ENCODE results near the gene NOXO1. TPM values are rescaled to one million over a fixed set of nuclear protein-coding genes. Genes with fewer than 3 reads are reported as not detected.

Gene NOXO1
- total RNA-seq, 1 experiment from 2014 or later, result not detected

DNA sequence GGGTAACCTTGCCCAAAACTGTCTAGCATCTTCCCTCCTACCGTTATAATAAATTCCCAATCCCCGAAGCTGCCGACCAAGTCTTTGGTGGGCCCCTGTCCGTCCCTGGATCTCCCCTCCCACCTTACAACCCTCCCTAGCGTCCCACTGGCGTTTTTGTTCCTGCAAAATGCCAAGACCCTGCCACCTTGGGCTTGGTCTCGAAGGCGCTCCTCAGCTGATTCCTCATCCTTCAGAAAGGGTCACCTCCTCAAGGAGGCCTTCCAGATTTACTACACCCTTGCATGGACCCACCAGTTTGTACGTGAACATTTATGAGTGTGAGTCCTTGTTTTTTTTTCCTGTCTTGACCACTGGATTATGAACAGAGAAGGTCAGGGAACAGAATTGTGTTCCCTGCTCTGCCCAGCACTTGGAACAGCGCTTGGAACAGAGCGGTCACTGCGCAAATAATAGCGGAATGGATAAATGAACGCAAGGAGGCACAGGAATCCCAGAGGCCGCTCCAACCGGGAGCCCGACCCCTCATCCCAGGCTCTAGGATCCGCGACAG, 1.8 kb upstream of the NOXO1 start:
- in situ Hi-C loops (cut with HindIII; ENCODE audit: low sequenced_read_pairs), result no loop called here

GRCh38 chr16:1982013-1982433, 754 bp upstream of the NOXO1 start:
- in situ Hi-C loops (cut with HindIII; ENCODE audit: low sequenced_read_pairs), result no loop called here
- no peak for DNase-seq (ENCODE audit: low spot score)

More for the DNA sequence above, 1.8 kb upstream of the NOXO1 start:
- no peak for DNase-seq (ENCODE audit: low spot score)

DNA sequence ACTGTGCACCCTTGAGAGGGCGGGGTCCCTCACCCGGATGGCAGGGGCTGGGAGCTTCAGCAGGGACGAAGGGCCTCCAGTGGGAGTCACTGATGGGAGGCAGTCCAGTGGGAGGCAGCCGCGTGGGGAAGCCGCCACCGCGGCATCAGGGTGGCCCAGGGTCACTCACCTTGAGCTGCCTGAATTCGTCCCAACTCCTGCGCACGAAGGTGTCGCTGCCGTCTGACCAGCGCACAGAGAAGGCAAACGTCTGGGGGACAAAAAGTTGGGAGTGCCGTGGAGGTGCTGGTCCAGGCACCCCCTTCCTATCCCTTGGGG, 540 bp downstream of the NOXO1 start:
- in situ Hi-C loops (cut with HindIII; ENCODE audit: low sequenced_read_pairs), result no loop called here

GRCh38 chr16:1980030-1980769, 1.1 kb downstream of the NOXO1 start:
- in situ Hi-C loops (cut with HindIII; ENCODE audit: low sequenced_read_pairs), result no loop called here
- peak; percentile 40 for DNase-seq (ENCODE audit: low spot score)

More for the DNA sequence above, 540 bp downstream of the NOXO1 start:
- no peak for DNase-seq (ENCODE audit: low spot score)

DNA sequence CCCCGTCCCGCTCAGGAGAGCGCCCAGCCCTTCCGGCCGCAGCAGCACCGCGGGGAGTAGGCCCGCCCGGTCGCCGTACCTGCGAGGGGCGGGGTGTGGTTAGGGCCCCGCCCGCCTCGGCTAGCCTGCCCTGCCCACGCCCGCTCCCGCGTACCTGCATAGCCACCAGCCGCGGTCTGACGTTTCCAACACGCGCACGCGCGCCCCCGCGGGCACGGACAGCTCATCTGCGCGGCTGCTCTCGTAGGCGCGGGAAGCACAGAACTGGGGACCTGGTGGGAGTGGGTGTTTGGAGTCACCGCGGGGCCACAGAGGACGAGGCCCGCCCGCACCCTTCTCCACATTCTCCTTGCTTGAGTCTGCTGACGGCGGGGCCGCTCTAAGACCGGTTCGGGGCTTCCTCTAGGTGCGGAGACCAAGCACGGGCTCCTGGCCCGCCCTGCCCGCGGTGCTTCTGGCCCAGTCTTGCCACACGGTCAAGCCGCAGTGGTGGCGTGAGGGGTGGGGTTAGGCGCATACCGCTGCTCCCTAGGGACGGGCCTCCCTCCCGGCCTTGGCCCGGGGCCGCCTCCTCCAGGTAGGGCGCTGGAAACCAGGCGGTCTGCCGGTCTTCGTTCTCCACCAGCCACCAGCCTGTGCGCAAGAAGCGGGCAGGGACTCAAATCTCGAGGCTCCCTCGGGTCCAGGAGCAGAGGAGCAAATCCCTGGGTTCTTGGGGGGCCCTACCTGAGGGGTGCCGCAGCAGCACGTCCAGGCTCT, 1.8 kb downstream of the NOXO1 start:
- in situ Hi-C loops (cut with HindIII; ENCODE audit: low sequenced_read_pairs), result no loop called here
- DNase-seq (ENCODE audit: low spot score), result peak; percentile 74

GRCh38 chr16:1978476-1979120, 2.7 kb downstream of the NOXO1 start:
- no peak for DNase-seq (ENCODE audit: low spot score)
- in situ Hi-C loops (cut with HindIII; ENCODE audit: low sequenced_read_pairs), result no loop called here

DNA sequence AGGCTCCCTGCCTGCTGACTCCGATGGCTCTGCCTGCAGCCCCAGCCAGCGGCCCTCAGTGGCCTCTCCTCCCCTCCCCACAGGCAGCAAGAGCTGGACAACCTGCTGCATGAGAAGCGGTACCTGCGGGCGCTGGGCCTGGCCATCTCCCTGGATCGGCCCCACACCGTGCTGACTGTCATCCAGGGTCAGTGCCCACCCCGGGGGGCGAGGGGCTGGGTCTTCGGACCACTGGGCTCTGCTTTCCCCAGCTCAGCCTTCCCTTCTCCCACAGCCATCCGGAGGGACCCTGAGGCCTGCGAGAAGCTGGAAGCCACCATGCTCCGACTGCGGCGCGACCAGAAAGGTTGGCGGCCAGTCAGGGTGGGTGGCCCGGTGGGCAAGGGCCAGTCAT, 3.4 kb downstream of the NOXO1 start:
- in situ Hi-C loops (cut with HindIII; ENCODE audit: low sequenced_read_pairs), result no loop called here
- DNase-seq (ENCODE audit: low spot score), result no peak

DNA sequence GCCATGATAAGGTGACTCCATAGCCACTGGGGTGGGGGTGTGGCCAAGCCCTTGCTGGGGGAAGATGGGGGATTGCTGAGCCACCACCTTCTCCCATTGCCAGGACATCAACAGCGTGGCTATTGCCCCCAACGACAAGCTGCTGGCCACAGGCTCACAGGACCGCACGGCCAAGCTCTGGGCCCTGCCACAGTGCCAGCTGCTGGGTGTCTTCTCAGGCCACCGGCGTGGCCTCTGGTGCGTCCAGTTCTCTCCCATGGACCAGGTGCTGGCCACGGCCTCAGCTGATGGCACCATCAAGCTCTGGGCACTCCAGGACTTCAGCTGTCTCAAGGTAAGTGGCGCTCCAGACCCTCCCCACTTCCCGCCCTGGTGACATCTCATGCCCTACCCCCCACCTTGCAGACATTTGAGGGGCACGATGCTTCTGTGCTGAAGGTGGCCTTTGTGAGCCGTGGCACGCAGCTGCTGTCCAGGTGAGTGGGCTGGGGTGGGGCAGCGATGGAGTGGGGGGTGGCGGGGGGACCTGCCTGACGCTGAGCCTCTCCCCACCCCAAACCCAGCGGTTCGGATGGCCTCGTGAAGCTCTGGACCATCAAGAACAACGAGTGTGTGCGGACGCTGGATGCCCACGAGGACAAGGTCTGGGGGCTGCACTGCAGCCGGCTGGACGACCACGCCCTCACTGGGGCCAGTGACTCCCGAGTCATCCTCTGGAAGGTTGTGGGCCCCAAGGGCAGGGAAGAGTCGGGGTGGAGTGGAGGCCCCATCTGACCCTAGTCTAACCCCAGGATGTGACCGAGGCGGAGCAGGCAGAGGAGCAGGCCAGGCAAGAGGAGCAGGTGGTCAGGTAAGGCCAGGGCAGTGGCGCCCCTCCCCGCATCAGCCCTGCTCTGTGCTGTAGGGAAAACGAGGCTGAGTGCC, 4.1 kb downstream of the NOXO1 start:
- no peak for DNase-seq (ENCODE audit: low spot score)
- in situ Hi-C loops (cut with HindIII; ENCODE audit: low sequenced_read_pairs), result no loop called here

GRCh38 chr16:1976216-1976520, 5.1 kb downstream of the NOXO1 start:
- in situ Hi-C loops (cut with HindIII; ENCODE audit: low sequenced_read_pairs), result no loop called here
- DNase-seq (ENCODE audit: low spot score), result no peak

- in situ Hi-C loops (cut with HindIII; ENCODE audit: low sequenced_read_pairs), result no loop called here
- no peak for DNase-seq (ENCODE audit: low spot score)
Observed at GRCh38 chr16:1975432-1976215, 5.6 kb downstream of the NOXO1 start.

DNA sequence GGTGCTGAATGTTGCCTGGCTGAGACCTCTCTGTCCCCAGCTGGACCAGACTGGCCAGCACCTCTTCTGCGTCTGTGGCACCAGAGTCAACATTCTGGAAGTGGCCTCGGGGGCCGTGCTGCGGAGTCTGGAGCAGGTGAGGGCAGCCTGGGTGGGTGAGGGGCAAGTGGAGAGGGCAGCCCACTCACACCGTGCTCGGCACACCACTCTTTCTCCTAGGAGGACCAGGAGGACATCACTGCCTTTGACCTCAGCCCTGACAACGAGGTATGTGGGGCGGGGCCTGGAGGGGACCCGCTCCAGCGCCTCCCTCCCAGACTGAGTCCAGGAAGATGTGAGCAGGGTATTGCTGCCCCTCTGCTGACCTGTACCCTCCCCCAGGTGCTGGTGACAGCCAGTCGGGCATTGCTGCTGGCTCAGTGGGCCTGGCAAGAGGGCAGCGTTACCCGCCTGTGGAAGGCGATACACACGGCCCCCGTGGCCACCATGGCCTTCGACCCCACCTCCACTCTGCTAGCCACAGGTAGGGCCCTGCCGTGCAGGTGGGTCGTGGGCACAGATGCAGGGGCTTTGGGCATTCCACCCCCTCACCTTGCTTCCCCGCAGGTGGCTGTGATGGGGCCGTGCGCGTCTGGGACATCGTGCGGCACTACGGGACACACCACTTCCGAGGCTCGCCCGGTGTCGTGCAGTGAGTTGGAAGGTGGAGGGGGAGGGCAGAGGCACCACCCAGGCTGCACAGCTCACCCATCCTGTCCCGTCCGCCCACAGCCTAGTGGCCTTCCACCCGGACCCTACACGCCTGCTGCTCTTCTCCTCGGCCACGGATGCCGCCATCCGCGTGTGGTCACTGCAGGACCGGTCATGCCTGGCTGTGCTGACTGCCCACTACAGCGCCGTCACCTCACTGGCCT, 6.9 kb downstream of the NOXO1 start:
- in situ Hi-C loops (cut with HindIII; ENCODE audit: low sequenced_read_pairs), result no loop called here
- no peak for DNase-seq (ENCODE audit: low spot score)

DNA sequence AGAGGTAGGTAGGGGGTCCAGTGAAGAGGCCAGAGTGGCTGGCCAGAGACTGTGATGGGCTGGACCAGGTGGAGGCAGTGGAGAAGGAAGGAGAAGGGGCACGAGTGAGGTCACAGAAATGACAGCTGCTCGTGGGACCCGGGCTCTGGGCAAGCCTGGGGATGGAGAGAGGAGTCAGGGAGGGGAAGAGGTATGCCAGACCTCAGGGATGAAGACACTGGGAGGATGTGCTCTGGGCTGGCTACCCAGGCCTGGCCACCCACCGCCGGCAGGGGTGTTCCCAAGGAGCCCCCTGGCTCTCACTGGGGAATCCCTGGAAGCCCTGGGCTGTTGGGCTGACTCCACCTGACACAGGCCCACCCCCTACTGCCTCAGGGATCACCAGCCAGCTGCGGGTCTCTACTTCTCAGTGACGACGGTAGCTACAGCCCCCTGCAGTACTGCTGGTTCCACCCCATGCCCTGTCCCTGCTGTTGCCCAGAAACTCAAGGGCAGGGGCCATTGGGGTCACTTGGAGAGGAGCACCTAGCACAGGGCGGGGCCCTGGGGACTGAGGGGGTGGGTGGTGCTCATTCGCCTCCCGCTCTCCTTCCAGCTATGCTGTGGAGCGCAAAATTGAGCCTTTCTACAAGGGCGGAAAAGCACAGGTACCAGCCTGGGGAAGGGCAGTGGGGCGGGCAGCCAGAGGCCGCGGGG, 7.7 kb downstream of the NOXO1 start:
- in situ Hi-C loops (cut with HindIII; ENCODE audit: low sequenced_read_pairs), result no loop called here
- no peak for DNase-seq (ENCODE audit: low spot score)

DNA sequence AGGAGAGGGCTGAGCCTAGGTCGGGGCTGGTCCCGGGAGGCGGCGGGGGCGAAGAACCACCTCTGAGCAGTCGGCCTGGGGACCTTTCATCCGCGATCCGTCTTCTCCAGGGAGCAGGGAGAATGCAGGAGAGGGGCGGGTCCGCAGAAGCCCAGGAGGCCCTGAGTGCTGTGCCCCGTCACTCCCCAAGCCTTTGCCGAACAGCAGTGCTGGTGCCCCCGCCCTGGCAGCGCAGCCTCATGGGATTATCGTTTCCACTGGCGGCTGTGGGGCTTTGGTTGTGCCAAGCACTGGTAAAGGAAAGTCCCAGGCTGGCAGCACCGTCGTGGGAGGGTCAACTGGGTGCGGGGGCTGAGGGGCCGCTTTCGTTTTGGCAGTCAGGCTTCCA, 8.8 kb downstream of the NOXO1 start:
- in situ Hi-C loops (cut with HindIII; ENCODE audit: low sequenced_read_pairs), result no loop called here
- DNase-seq (ENCODE audit: low spot score), result no peak

GRCh38 chr16:1971796-1972489, 9.3 kb downstream of the NOXO1 start, which contains the start of gene TBL3:
Gene TBL3 (plus strand): TSS chr16:1972053. CDS start chr16:1972165, 112 bp downstream.
- in situ Hi-C loops (cut with HindIII; ENCODE audit: low sequenced_read_pairs), result no loop called here
- peak; percentile 89 for DNase-seq (ENCODE audit: low spot score)

DNA sequence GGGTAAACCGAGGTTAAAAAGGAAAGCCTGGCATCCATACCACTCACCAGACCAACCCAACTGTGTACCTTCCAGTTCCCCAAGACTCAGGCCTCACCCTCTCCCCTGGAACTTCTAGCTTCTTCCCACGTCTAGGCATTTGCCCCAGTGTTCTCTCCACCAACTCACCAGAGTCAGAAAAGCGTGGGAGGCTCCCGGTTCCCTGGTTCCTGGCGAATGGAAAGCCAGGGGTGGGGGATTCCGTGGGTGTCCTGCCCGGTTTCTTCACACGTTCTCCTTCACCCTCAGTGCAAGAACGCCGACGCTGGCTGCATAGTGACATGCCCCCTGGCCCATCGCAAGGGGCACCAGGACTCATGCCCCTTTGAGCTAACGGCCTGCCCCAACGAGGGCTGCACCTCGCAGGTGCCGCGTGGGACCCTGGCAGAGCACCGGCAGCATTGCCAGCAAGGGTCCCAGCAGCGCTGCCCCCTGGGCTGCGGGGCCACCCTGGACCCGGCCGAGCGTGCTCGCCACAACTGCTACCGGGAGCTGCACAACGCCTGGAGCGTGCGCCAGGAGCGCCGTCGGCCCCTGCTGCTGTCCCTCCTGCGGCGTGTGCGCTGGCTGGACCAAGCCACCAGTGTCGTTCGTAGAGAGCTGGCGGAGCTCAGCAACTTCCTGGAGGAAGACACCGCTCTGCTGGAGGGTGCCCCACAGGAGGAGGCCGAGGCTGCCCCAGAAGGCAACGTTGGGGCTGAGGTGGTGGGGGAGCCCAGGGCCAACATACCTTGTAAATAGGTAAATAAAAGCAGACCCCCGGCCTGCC, 12.9 kb downstream of the NOXO1 start:
- in situ Hi-C loops (cut with HindIII; ENCODE audit: low sequenced_read_pairs), result loop anchor here (10.0 kb wide), 1 partner anchor 114 kb away; no protein-coding TSS in a partner anchor
- DNase-seq (ENCODE audit: low spot score), result no peak
